SK-N-MC (cell line): Measurements from ENCODE around the gene UBE2J1.

ENCODE experiments used
- DNase-seq: peaks from one replicate; pipeline ENCODE4 v3.0.0-alpha.2; 2011; ENCODE audit warnings: low read depth, low spot score
- H3K27ac ChIP-seq: fragments of 200-600 bp; sonication (generic); 2 replicates; pipeline ENCODE4 v1.5.1; 2016; ENCODE audit warnings: mixed run types
- H3K36me3 ChIP-seq: fragments of 200-600 bp; sonication (generic); 2 replicates; pipeline ENCODE4 v1.6.1; 2017; ENCODE audit warnings: antibody characterized with exemption, low read length, mixed read lengths; ENCODE audit not compliant: insufficient read depth
- H3K4me3 ChIP-seq: fragments of 200-600 bp; sonication (generic); 2 replicates; pipeline ENCODE4 v1.5.1; 2016
- H3K9ac ChIP-seq: fragments of 200-600 bp; sonication (generic); 2 replicates; pipeline ENCODE4 v1.8.0; 2017; ENCODE audit warnings: mixed run types, mixed read lengths; ENCODE audit not compliant: insufficient read length
- H3K9me3 ChIP-seq: fragments of 200-600 bp; sonication (generic); 2 replicates; pipeline ENCODE4 v1.6.1; 2017; ENCODE audit warnings: low read depth, mild to moderate bottlenecking, antibody characterized with exemption, low read length, moderate library complexity, mixed read lengths
- EZH2 ChIP-seq: fragments of 200-600 bp; sonication (generic); IDR thresholded peaks from one replicate; pipeline ENCODE4 v1.6.1; 2017; ENCODE audit warnings: antibody characterized with exemption
- FOXP2 ChIP-seq: optimal IDR thresholded peaks from 2 replicates; pipeline ENCODE3; 2011; ENCODE audit warnings: mild to moderate bottlenecking, moderate library complexity; ENCODE audit not compliant: insufficient read depth; ENCODE audit errors: extremely low read length, control extremely low read depth
- POLR2AphosphoS5 ChIP-seq: IDR thresholded peaks from 2 replicates; pipeline ENCODE4 v1.6.1; 2012; ENCODE audit warnings: mild to moderate bottlenecking, low read depth, low read length, borderline replicate concordance

The UBE2J1 gene

GRCh38 chr6:89346433-89346832, 6.1 kb downstream of the UBE2J1 start:
- Histone ChIP-seq H3K4me3 (no peak overlapping the region), H3K27ac (no peak overlapping the region), H3K9me3 (no peaks in the 10 kb centered on the region), H3K36me3 (peaks cover 9% of the 10 kb centered on the region), H3K9ac (no peak overlapping the region)
- TF ChIP-seq FOXP2 (no peak), POLR2AphosphoS5 (no peak), EZH2 (no peak)
- DNase-seq, result no peak

GRCh38 chr6:89339565-89339964, 13.0 kb downstream of the UBE2J1 start:
- Histone ChIP-seq H3K9ac (no peak overlapping the region), H3K27ac (no peak overlapping the region), H3K36me3 (peaks cover 28% of the 10 kb centered on the region), H3K4me3 (no peak overlapping the region), H3K9me3 (no peaks in the 10 kb centered on the region)
- TF ChIP-seq FOXP2, result no peak
- no peak for TF ChIP-seq EZH2
- no peak for TF ChIP-seq POLR2AphosphoS5
- DNase-seq, result no peak

- Histone ChIP-seq H3K36me3 (peaks cover 15% of the 10 kb centered on the region), H3K9ac (no peak overlapping the region), H3K4me3 (no peak overlapping the region), H3K27ac (no peak overlapping the region), H3K9me3 (no peaks in the 10 kb centered on the region)
- TF ChIP-seq FOXP2, result no peak
- no peak for TF ChIP-seq EZH2
- TF ChIP-seq POLR2AphosphoS5, result no peak
- DNase-seq, result no peak
Measured at GRCh38 chr6:89335164-89335563, 17.4 kb downstream of the UBE2J1 start.

- Histone ChIP-seq H3K9me3 (no peaks in the 10 kb centered on the region), H3K36me3 (peaks cover 4% of the 10 kb centered on the region; the same call in 1 of the 2 replicates), H3K4me3 (no peak overlapping the region), H3K9ac (no peak overlapping the region), H3K27ac (no peak overlapping the region)
- DNase-seq, result no peak
- TF ChIP-seq EZH2 (no peak), POLR2AphosphoS5 (no peak), FOXP2 (no peak)
Measured at GRCh38 chr6:89330910-89331309, 21.6 kb downstream of the UBE2J1 start.

GRCh38 chr6:89328976-89329375, 23.5 kb downstream of the UBE2J1 start:
- TF ChIP-seq FOXP2 (no peak), POLR2AphosphoS5 (no peak), EZH2 (no peak)
- Histone ChIP-seq H3K9ac (no peak overlapping the region), H3K9me3 (no peaks in the 10 kb centered on the region), H3K27ac (no peak overlapping the region), H3K4me3 (no peak overlapping the region), H3K36me3 (peaks cover 4% of the 10 kb centered on the region; the same call in 1 of the 2 replicates)
- no peak for DNase-seq

GRCh38 chr6:89324304-89324703, 28.2 kb downstream of the UBE2J1 start:
- Histone ChIP-seq H3K27ac (no peak overlapping the region), H3K9ac (no peak overlapping the region), H3K36me3 (peaks cover 4% of the 10 kb centered on the region; the same call in 1 of the 2 replicates), H3K9me3 (0 out of 2 replicates have a peak, but pooled peaks cover 2% of the 10 kb centered on the region), H3K4me3 (no peak overlapping the region)
- TF ChIP-seq POLR2AphosphoS5, result no peak
- DNase-seq, result no peak

- H3K4me3 ChIP-seq, result no peak overlapping the region
- H3K9ac ChIP-seq, result no peak overlapping the region
- TF ChIP-seq POLR2AphosphoS5, result no peak
- TF ChIP-seq FOXP2, result no peak
- no peak for TF ChIP-seq EZH2
- peaks cover 4% of the 10 kb centered on the region; the same call in 1 of the 2 replicates for H3K36me3 ChIP-seq
- DNase-seq, result no peak
- 0 out of 2 replicates have a peak, but pooled peaks cover 2% of the 10 kb centered on the region for H3K9me3 ChIP-seq
- no peak overlapping the region for H3K27ac ChIP-seq
Measured at GRCh38 chr6:89323511-89323971, 29.0 kb downstream of the UBE2J1 start.

- Histone ChIP-seq H3K4me3 (no peak overlapping the region), H3K36me3 (no peaks in the 10 kb centered on the region), H3K27ac (no peak overlapping the region), H3K9me3 (0 out of 2 replicates have a peak, but pooled peaks cover 2% of the 10 kb centered on the region), H3K9ac (no peak overlapping the region)
- DNase-seq, result no peak
- no peak for TF ChIP-seq EZH2
- no peak for TF ChIP-seq FOXP2
- TF ChIP-seq POLR2AphosphoS5, result no peak
Measured at GRCh38 chr6:89321131-89321970, 31.2 kb downstream of the UBE2J1 start.
